ENCODE results near the gene NHEJ1. TPM values are rescaled to one million over a fixed set of nuclear protein-coding genes. Genes with fewer than 3 reads are reported as not detected.
A peak's percentile ranks its signal among the peaks of the same experiment; 100 is the strongest.

The NHEJ1 gene
- total and polyA plus RNA-seq, 12 donors = 3.8 to 12.0 (median 7.1) TPM

DNA sequence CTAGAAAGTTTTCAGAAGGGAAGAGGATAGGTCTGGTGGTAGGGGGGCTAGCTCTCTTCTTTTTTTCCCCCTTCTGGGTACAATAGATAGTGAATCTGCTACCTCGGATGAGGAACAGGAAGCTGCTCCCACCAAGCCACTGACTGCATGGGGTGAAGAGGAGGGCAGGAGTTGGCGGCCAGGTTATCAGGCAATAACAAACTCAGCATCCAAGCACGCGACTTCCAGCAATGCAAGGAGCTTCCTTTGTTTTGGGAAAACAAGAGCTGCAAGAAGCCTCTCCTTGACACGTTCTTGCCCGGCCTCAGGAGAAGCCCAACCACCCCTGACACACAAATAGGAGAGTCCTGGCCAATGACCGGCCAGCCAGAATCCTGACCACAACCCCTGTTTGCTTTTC lies 32.2 kb downstream of the NHEJ1 start:
- intact Hi-C loops (cut with DNase I) = no loop called here
- no peak for DNase-seq
- H3K36me3 ChIP-seq = peaks cover 0 to 5% (median 0%) of the 10 kb centered on the region in 9 donors
- peak overlapping the region in 1 of 10 donors; percentile 40 for H3K27ac ChIP-seq
- WGBS, 2 donors = 58 to 76% methylated on average over 7 of the region's 7 CpGs
- H3K4me3 ChIP-seq = no peak overlapping the region
- peak in 1 of 8 donors; percentile 31 for ATAC-seq
- H3K4me1 ChIP-seq = peaks cover 0 to 51% (median 10%) of the 10 kb centered on the region in 9 donors
- H3K27me3 ChIP-seq = no peaks in the 10 kb centered on the region
- TF ChIP-seq, protein P1, sequence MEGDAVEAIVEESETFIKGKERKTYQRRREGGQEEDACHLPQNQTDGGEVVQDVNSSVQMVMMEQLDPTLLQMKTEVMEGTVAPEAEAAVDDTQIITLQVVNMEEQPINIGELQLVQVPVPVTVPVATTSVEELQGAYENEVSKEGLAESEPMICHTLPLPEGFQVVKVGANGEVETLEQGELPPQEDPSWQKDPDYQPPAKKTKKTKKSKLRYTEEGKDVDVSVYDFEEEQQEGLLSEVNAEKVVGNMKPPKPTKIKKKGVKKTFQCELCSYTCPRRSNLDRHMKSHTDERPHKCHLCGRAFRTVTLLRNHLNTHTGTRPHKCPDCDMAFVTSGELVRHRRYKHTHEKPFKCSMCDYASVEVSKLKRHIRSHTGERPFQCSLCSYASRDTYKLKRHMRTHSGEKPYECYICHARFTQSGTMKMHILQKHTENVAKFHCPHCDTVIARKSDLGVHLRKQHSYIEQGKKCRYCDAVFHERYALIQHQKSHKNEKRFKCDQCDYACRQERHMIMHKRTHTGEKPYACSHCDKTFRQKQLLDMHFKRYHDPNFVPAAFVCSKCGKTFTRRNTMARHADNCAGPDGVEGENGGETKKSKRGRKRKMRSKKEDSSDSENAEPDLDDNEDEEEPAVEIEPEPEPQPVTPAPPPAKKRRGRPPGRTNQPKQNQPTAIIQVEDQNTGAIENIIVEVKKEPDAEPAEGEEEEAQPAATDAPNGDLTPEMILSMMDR (IDR thresholded peaks at IDR 0.05) = no peak
- no peaks in the 10 kb centered on the region for H3K9me3 ChIP-seq

DNA sequence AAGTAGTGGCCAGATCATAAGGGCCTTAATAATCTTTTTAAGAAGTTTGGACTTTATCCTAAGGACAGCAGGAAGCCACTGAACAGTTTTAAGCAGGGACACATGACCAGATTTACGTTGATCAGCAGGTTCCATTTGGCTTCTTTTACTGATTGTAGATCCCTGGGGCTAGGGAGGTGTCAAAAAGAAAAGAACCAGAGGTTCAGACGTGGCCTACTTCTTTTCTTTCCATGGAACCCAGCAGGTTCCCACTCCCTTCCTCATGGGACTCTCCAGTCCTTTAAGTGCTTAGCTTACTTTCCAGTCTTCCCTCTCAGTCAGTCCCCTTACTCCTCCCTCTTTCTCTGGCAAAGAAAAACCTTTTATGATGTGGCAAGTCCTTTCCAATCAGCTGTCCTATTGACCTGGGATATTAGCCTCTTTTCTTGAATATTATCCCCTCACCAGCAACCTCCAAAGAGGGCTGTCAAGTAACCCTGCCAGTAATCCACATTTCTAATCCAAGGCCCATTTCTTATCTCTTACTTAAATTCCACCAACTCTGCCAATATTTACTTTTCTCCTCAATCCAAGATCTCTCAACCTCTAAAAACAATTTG lies 33.5 kb downstream of the NHEJ1 start:
- DNase-seq (no peak), ATAC-seq (no peak)
- H3K36me3 ChIP-seq = peaks cover 0 to 5% (median 0%) of the 10 kb centered on the region in 9 donors
- TF ChIP-seq, protein P1 (IDR thresholded peaks at IDR 0.05) = no peak
- no peak overlapping the region for H3K27ac ChIP-seq
- 63 to 67% methylated on average over 2 of the region's 2 CpGs for WGBS, 2 donors
- intact Hi-C loops (cut with DNase I) = no loop called here
- H3K9me3 ChIP-seq = no peaks in the 10 kb centered on the region
- peaks cover 0 to 51% (median 10%) of the 10 kb centered on the region in 9 donors for H3K4me1 ChIP-seq
- H3K4me3 ChIP-seq = no peak overlapping the region
- H3K27me3 ChIP-seq = no peaks in the 10 kb centered on the region

DNA sequence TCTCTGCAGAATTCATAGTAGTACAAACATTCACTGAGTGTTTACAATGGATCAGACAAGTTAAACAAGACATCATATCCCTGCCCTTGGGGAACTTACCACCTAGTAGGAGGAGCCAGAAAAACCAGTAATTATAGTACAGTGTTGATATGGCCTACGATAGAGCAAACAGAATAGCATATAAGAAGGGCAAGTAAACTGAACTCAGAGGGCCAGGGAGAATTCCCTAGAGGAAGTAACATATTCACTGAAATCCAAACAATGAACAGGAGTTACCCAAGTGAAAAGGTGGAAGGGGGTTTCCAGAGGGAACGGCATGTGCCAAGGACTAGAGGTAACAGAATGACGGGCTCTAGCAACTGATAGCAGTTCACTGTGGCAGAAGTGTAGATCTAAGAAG lies 34.1 kb downstream of the NHEJ1 start:
- ATAC-seq = no peak

DNA sequence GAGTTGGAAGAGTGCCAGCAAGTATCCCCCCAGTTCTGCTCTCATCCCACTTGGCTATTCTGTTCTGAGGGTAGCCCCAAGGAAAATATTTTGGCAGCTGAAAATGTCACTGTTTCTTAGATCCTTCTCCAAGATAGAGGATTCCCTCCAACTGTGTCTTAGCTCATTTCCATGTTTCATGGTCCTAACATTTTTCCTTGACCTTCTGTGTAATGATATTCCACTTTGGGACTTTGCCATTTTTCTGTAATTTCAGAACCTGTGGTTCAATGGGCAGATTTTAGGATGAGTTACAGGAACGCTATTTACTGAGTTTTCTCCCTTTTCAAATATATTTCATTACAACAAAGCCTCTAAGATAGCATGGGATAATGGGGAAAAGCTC lies 34.7 kb downstream of the NHEJ1 start:
- intact Hi-C loops (cut with DNase I) = no loop called here

More for the DNA sequence above, 34.1 kb downstream of the NHEJ1 start:
- intact Hi-C loops (cut with DNase I) = no loop called here
- Histone ChIP-seq H3K36me3 (peaks cover 0 to 5% (median 0%) of the 10 kb centered on the region in 9 donors), H3K27ac (no peak overlapping the region), H3K27me3 (no peaks in the 10 kb centered on the region), H3K9me3 (no peaks in the 10 kb centered on the region), H3K4me1 (peaks cover 0 to 51% (median 10%) of the 10 kb centered on the region in 9 donors), H3K4me3 (no peak overlapping the region)
- TF ChIP-seq, protein P1 (IDR thresholded peaks at IDR 0.05) = no peak
- WGBS, 2 donors = 59 to 80% methylated on average over 3 of the region's 3 CpGs
- no peak for DNase-seq

More for the DNA sequence above, 34.7 kb downstream of the NHEJ1 start:
- ATAC-seq (no peak), DNase-seq (no peak)
- Histone ChIP-seq H3K27ac (no peak overlapping the region), H3K27me3 (no peaks in the 10 kb centered on the region), H3K4me3 (no peak overlapping the region), H3K36me3 (peaks cover 0 to 4% (median 0%) of the 10 kb centered on the region in 9 donors), H3K9me3 (no peaks in the 10 kb centered on the region), H3K4me1 (peaks cover 0 to 51% (median 10%) of the 10 kb centered on the region in 9 donors)
- 97% methylated on average over 1 of the region's 1 CpG for WGBS, 2 donors
- TF ChIP-seq, protein P1 (IDR thresholded peaks at IDR 0.05) = no peak

Measured in heart right ventricle (tissue), 16 donors.